K562 (cell line): ENCODE results near the gene WDFY2. TPM values are rescaled to one million over a fixed set of nuclear protein-coding genes. Genes with fewer than 3 reads are reported as not detected.
A peak's percentile ranks its signal among the peaks of the same experiment; 100 is the strongest.

Experiments
- ARID2 ChIP-seq: fragments of 450-650 bp; IDR thresholded peaks from 2 replicates; pipeline ENCODE4 v1.6.1; 2017; ENCODE audit warnings: antibody characterized with exemption, mild to moderate bottlenecking
- CBX5 ChIP-seq: IDR thresholded peaks from 2 replicates; pipeline ENCODE4 v1.6.1; 2014; ENCODE audit warnings: low read depth, borderline replicate concordance
- EHMT2 ChIP-seq: fragments of 450-650 bp; IDR thresholded peaks from 2 replicates; pipeline ENCODE4 v1.6.1; 2018; ENCODE audit warnings: antibody characterized with exemption
- FOXM1 ChIP-seq, 2 experiments: fragments of 450-650 bp in 1 of 2; sonication (generic) in 1 of 2; formaldehyde crosslinking in 1 of 2; IDR thresholded peaks; 2 replicates each; pipeline versions ENCODE4 v1.6.1 to v1.9.0; 2017 to 2022; ENCODE audit warnings: low read depth in 2 of 2, mild to moderate bottlenecking in 2 of 2, missing genetic modification reagents in 1 of 2, moderate library complexity in 1 of 2
- HDAC3 ChIP-seq: fragments of 450-650 bp; IDR thresholded peaks from 2 replicates; pipeline ENCODE4 v1.6.1; 2018; ENCODE audit warnings: borderline replicate concordance, mild to moderate bottlenecking, moderate library complexity; ENCODE audit not compliant: partially characterized antibody
- KHSRP ChIP-seq: fragments of 450-650 bp; IDR thresholded peaks from 2 replicates; pipeline ENCODE4 v1.6.1; 2017
- L3MBTL2 ChIP-seq: fragments of 450-650 bp; IDR thresholded peaks from 2 replicates; pipeline ENCODE4 v1.6.1; 2016; ENCODE audit warnings: mild to moderate bottlenecking, moderate library complexity
- MCM2 ChIP-seq: fragments of 450-650 bp; IDR thresholded peaks from 2 replicates; pipeline ENCODE4 v1.6.1; 2017; ENCODE audit warnings: low read depth, mild to moderate bottlenecking
- NFIC ChIP-seq: fragments of 450-650 bp; IDR thresholded peaks from 2 replicates; pipeline ENCODE4 v1.6.1; 2017; ENCODE audit warnings: mild to moderate bottlenecking, inconsistent platforms
- NONO ChIP-seq, 2 experiments: fragments of 200-400 bp in 1 of 2; fragments of 450-650 bp in 1 of 2; formaldehyde crosslinking in 1 of 2; IDR thresholded peaks; 2 replicates each; pipeline ENCODE4 v1.6.1; 2017; ENCODE audit warnings: low read depth in 2 of 2, mild to moderate bottlenecking in 2 of 2, moderate library complexity in 2 of 2, low read length in 1 of 2
- NR4A1 ChIP-seq, 2 experiments: fragments of 250-450 bp in 1 of 2; fragments of 450-650 bp in 1 of 2; sonication (Bioruptor Pico) in 1 of 2; IDR thresholded peaks; 2 replicates each; pipeline versions ENCODE4 v1.4.0 to v1.6.1; 2016 to 2020; ENCODE audit warnings: mild to moderate bottlenecking in 2 of 2, missing compliant biosample characterization in 1 of 2, missing genetic modification characterization in 1 of 2, moderate library complexity in 1 of 2
- PHF20 ChIP-seq: fragments of 450-650 bp; IDR thresholded peaks from 2 replicates; pipeline ENCODE4 v1.6.1; 2018; ENCODE audit not compliant: partially characterized antibody
- RBM25 ChIP-seq: fragments of 200-400 bp; formaldehyde crosslinking; IDR thresholded peaks from 2 replicates; pipeline ENCODE4 v1.6.1; 2018; ENCODE audit warnings: low read length, low read depth, moderate library complexity; ENCODE audit not compliant: severe bottlenecking
- RBM39 ChIP-seq: fragments of 200-400 bp; formaldehyde crosslinking; optimal IDR thresholded peaks from 2 replicates; pipeline ENCODE3; 2018; ENCODE audit warnings: low read depth, low read length
- SAFB2 ChIP-seq: fragments of 200-400 bp; formaldehyde crosslinking; IDR thresholded peaks from 2 replicates; pipeline ENCODE4 v1.6.1; 2018; ENCODE audit warnings: borderline replicate concordance, low read length, low read depth, moderate library complexity; ENCODE audit not compliant: severe bottlenecking
- SMAD2 ChIP-seq: fragments of 150-350 bp; IDR thresholded peaks from 2 replicates; pipeline ENCODE4 v1.6.1; 2014; ENCODE audit warnings: low read depth, mild to moderate bottlenecking, low read length
- STAT5B ChIP-seq: fragments of 250-450 bp; sonication (Bioruptor Pico); IDR thresholded peaks from 2 replicates; pipeline ENCODE4 v1.8.0; 2021; ENCODE audit warnings: mild to moderate bottlenecking, inconsistent platforms
- SUPT5H ChIP-seq: fragments of 450-650 bp; IDR thresholded peaks from 2 replicates; pipeline ENCODE4 v1.6.1; 2016
- TEAD4 ChIP-seq, 2 experiments: sonication (generic) in 1 of 2; formaldehyde crosslinking in 1 of 2; IDR thresholded peaks; 2 replicates each; pipeline versions ENCODE4 v1.6.1 to v1.8.0; 2012 to 2022; ENCODE audit warnings: borderline replicate concordance in 1 of 2, inconsistent platforms in 1 of 2, low read length in 1 of 2, mild to moderate bottlenecking in 1 of 2, missing genetic modification reagents in 1 of 2
- ZNF134 ChIP-seq: fragments of 250-450 bp; sonication (Bioruptor Pico); conservative IDR thresholded peaks from 2 replicates; pipeline ENCODE4 v1.4.0; 2020
- ZNF197 ChIP-seq: fragments of 200-800 bp; sonication (Bioruptor generic); IDR thresholded peaks from 2 replicates; pipeline ENCODE4 v1.6.1; 2016; ENCODE audit warnings: low read depth, missing genetic modification characterization, missing compliant biosample characterization
- ZNF311 ChIP-seq: fragments of 250-450 bp; sonication (Bioruptor Pico); IDR thresholded peaks from 2 replicates; pipeline ENCODE4 v1.4.0; 2020; ENCODE audit warnings: mild to moderate bottlenecking, moderate library complexity
- polyA plus RNA-seq, 8 experiments: library from polyadenylated mRNA; depleted of rRNA in 4 of 8; stranded (reverse) in 5 of 8; unstranded in 3 of 8; fragments of >200 nt; fragmentation: Nextera tagmentation in 2 of 8; fragmentation: Illumina TruSeq in 1 of 8; extraction: Ambion mirVana in 2 of 8; extraction: Trizol in 1 of 8; gene quantifications; 2 replicates each; pipeline versions ENCODE4 v1.2.1 to v1.2.3, GENCODE V29; 2011 to 2014; ENCODE audit warnings: inconsistent platforms in 1 of 8, missing spikeins in 1 of 8
- total RNA-seq, 7 experiments: library from RNA; depleted of rRNA in 6 of 7; stranded (reverse); fragments of >200 nt in 6 of 7; fragmentation: Illumina TruSeq in 2 of 7; extraction: Trizol in 2 of 7; gene quantifications; 2 replicates each; pipeline versions ENCODE4 v1.2.1 to v1.2.3, GENCODE V29; 2011 to 2021; ENCODE audit warnings: low replicate concordance in 1 of 7
- TF ChIP-seq, protein P1 (sequence below): fragments of 450-650 bp; IDR thresholded peaks from 2 replicates; pipeline ENCODE4 v1.7.0; 2016; ENCODE audit warnings: borderline replicate concordance
- TF ChIP-seq, protein P2 (sequence below): fragments of 450-650 bp; IDR thresholded peaks from 2 replicates; pipeline ENCODE4 v1.6.1; 2018; ENCODE audit not compliant: partially characterized antibody

WDFY2 gene
- total and polyA plus RNA-seq, 9 of the 15 experiments (the other 6 are each of a cell fraction or from before 2014, with no cell fraction given): 0.66 to 6.4 (median 4.4) TPM

DNA sequence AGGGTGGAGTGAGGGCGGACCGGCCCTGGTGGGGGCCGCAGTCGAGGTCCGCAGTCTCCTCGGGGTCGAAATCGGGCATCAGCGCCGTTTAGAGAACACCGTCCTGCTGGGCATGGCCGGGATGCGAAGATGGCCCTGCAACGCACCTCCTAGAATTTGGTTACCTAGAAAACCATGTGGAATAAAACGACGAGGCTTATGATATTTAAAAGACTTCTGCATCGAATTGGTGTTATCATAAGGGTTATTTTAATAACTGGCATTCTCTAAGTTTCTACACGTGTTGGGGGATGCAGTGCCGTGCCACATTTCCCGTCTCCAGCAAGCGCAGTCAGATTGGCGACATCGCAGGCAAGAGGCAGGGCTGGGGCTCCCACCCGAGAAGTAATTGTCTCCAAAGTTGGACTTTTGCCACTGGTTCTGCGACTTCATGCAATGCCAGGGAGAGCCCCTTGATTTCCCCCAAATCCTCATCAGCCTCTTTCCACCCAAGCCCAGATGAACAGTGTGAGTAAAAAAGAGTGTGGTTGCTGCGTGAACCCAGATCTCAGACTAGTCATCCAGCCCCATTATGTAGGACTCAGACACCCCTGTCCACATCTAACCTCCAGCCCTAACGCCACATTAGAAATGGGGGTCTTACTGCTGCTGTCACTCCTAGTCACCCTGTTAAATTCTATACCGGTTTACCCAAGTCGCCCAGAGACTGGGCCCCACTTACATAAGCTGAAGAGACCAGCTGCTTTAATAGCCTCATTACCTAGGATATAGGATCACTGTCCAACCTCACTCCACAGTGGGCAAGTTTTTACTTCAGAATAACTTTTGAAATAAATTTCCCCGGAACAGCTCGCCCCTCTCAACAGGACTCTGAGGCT is 220.3 kb downstream of the WDFY2 start (continued):
- TF ChIP-seq, protein P1, sequence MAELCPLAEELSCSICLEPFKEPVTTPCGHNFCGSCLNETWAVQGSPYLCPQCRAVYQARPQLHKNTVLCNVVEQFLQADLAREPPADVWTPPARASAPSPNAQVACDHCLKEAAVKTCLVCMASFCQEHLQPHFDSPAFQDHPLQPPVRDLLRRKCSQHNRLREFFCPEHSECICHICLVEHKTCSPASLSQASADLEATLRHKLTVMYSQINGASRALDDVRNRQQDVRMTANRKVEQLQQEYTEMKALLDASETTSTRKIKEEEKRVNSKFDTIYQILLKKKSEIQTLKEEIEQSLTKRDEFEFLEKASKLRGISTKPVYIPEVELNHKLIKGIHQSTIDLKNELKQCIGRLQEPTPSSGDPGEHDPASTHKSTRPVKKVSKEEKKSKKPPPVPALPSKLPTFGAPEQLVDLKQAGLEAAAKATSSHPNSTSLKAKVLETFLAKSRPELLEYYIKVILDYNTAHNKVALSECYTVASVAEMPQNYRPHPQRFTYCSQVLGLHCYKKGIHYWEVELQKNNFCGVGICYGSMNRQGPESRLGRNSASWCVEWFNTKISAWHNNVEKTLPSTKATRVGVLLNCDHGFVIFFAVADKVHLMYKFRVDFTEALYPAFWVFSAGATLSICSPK: no peak
- TF ChIP-seq EHMT2 (no peak), FOXM1 (IDR thresholded peaks at IDR 0.05; ENCODE audit: low read depth) (no peak), FOXM1 (CRISPR knock-in tag; IDR thresholded peaks at IDR 0.05; ENCODE audit: low read depth) (no peak), RBM39 (no peak), RBM25 (no peak), HDAC3 (no peak), L3MBTL2 (no peak; the same call in 1 of the 2 replicates), STAT5B (CRISPR knock-in tag) (no peak), ZNF134 (CRISPR knock-in tag) (no peak), ZNF197 (CRISPR knock-in tag) (no peak), ARID2 (no peak), NR4A1 (CRISPR knock-in tag; IDR thresholded peaks at IDR 0.05) (no peak), NR4A1 (tag; IDR thresholded peaks at IDR 0.05) (no peak), NONO (IDR thresholded peaks at IDR 0.05; ENCODE audit: low read depth in 2 of 2, low read length in 1 of 2) (no peak), SUPT5H (no peak; the same call in 1 of the 2 replicates), SMAD2 (no peak), MCM2 (no peak), SAFB2 (no peak), NFIC (no peak), TEAD4 (IDR thresholded peaks at IDR 0.05; ENCODE audit: low read length) (no peak), TEAD4 (CRISPR knock-in tag; IDR thresholded peaks at IDR 0.05; ENCODE audit: borderline replicate concordance) (no peak), ZNF311 (CRISPR knock-in tag) (no peak), KHSRP (no peak), PHF20 (peak; percentile 45), CBX5 (no peak)
- TF ChIP-seq, protein P2, sequence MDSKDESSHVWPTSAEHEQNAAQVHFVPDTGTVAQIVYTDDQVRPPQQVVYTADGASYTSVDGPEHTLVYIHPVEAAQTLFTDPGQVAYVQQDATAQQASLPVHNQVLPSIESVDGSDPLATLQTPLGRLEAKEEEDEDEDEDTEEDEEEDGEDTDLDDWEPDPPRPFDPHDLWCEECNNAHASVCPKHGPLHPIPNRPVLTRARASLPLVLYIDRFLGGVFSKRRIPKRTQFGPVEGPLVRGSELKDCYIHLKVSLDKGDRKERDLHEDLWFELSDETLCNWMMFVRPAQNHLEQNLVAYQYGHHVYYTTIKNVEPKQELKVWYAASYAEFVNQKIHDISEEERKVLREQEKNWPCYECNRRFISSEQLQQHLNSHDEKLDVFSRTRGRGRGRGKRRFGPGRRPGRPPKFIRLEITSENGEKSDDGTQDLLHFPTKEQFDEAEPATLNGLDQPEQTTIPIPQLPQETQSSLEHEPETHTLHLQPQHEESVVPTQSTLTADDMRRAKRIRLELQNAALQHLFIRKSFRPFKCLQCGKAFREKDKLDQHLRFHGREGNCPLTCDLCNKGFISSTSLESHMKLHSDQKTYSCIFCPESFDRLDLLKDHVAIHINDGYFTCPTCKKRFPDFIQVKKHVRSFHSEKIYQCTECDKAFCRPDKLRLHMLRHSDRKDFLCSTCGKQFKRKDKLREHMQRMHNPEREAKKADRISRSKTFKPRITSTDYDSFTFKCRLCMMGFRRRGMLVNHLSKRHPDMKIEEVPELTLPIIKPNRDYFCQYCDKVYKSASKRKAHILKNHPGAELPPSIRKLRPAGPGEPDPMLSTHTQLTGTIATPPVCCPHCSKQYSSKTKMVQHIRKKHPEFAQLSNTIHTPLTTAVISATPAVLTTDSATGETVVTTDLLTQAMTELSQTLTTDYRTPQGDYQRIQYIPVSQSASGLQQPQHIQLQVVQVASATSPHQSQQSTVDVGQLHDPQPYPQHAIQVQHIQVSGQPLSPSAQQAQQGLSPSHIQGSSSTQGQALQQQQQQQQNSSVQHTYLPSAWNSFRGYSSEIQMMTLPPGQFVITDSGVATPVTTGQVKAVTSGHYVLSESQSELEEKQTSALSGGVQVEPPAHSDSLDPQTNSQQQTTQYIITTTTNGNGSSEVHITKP: no peak
